Endothelial cell of umbilical vein (primary cell): ENCODE results near the gene MAPK8IP3. TPM values are rescaled to one million over a fixed set of nuclear protein-coding genes. Genes with fewer than 3 reads are reported as not detected.

ENCODE experiments used
- BruUV-seq: library from RNA; stranded (reverse); fragments of 400-500 nt; replicated peaks from 2 replicates; lab custom pipeline; 2021; lab: Mats Ljungman, UMichigan
- CTCF ChIA-PET: fragments of 300-600, 350-600 bp; sonication (Branson Sonifier 250); formaldehyde crosslinking; loops from one replicate; lab custom pipeline; 2021; ENCODE audit warnings: antibody characterized with exemption, inconsistent platforms; lab: Charles Lee
- POLR2A ChIA-PET: fragments of 300-600, 350-600 bp; sonication (Branson Sonifier 250); formaldehyde crosslinking; loops from one replicate; lab custom pipeline; 2021; ENCODE audit warnings: antibody characterized with exemption, inconsistent platforms; lab: Charles Lee
- DNase-seq: peaks from one replicate; pipeline ENCODE4 v3.0.0-alpha.2; 2011; ENCODE audit warnings: low read depth, low spot score
- FAIRE-seq: peaks from 2 replicates; lab custom pipeline; 2011; peaks lifted over from hg19 to GRCh38; lab: Jason Lieb, UNC
- H2AFZ ChIP-seq: 2 replicates; pipeline ENCODE4 v1.6.0; 2012; ENCODE audit warnings: low read depth, low read length, control low read depth, inconsistent platforms
- H3K27ac ChIP-seq: 2 replicates; pipeline ENCODE4 v1.5.1; 2011; ENCODE audit warnings: low read depth, mild to moderate bottlenecking, control low read depth, low read length, moderate library complexity; ENCODE audit not compliant: insufficient read depth
- H3K27me3 ChIP-seq, 2 experiments: 2 replicates each; pipeline versions ENCODE4 v1.6.0 to v1.6.1; 2011; ENCODE audit warnings: low read length in 2 of 2, mixed read lengths in 1 of 2; ENCODE audit not compliant: control insufficient read depth in 2 of 2, insufficient read depth in 2 of 2
- H3K36me3 ChIP-seq, 2 experiments: 2 replicates in 1 of 2; 3 replicates in 1 of 2; pipeline ENCODE4 v1.5.1; 2011; ENCODE audit warnings: low read length in 2 of 2, mild to moderate bottlenecking in 1 of 2, moderate library complexity in 1 of 2; ENCODE audit not compliant: control insufficient read depth in 2 of 2, insufficient read depth in 2 of 2; ENCODE audit errors: extremely low read depth in 1 of 2
- H3K4me1 ChIP-seq: 3 replicates; pipeline ENCODE4 v1.5.1; 2011; ENCODE audit warnings: mild to moderate bottlenecking, low read length; ENCODE audit not compliant: control insufficient read depth, insufficient read depth; ENCODE audit errors: extremely low read depth
- H3K4me2 ChIP-seq: 2 replicates; pipeline ENCODE4 v1.6.1; 2011; ENCODE audit warnings: low read length, control low read depth, mixed read lengths; ENCODE audit not compliant: insufficient read depth
- H3K4me3 ChIP-seq, 3 experiments: fragments of 200-600 bp in 1 of 3; sonication (generic), shearing (Covaris generic) in 1 of 3; replicated peaks in 1 of 3; 2 replicates each; pipeline ENCODE4 v1.5.1; 2011 to 2016; ENCODE audit warnings: control low read depth in 3 of 3, low read length in 3 of 3, mild to moderate bottlenecking in 2 of 3, inconsistent platforms in 1 of 3, low read depth in 1 of 3, moderate library complexity in 1 of 3; ENCODE audit not compliant: insufficient read depth in 1 of 3
- H3K79me2 ChIP-seq: 2 replicates; pipeline ENCODE4 v1.6.0; 2012; ENCODE audit warnings: low read length, inconsistent platforms; ENCODE audit not compliant: control insufficient read depth, insufficient read depth
- H3K9ac ChIP-seq: replicated peaks from 2 replicates; pipeline ENCODE3; 2011; ENCODE audit warnings: low read length, control low read depth; ENCODE audit not compliant: insufficient read depth; ENCODE audit errors: extremely low read depth
- H3K9me1 ChIP-seq: replicated peaks from 3 replicates; pipeline ENCODE4 v1.6.0; 2011; ENCODE audit warnings: mild to moderate bottlenecking, low read length; ENCODE audit not compliant: control insufficient read depth, insufficient read depth; ENCODE audit errors: extremely low read depth
- H3K9me3 ChIP-seq: replicated peaks from 2 replicates; pipeline ENCODE4 v1.5.1; 2012; ENCODE audit warnings: low read length, inconsistent platforms; ENCODE audit not compliant: control insufficient read depth, insufficient read depth
- H4K20me1 ChIP-seq: replicated peaks from 2 replicates; pipeline ENCODE3; 2011; ENCODE audit warnings: mild to moderate bottlenecking, low read length; ENCODE audit not compliant: control insufficient read depth, insufficient read depth; ENCODE audit errors: extremely low read depth
- CTCF ChIP-seq, 2 donors: IDR thresholded peaks; 1 replicate in 1 of 2; 2 replicates in 1 of 2; pipeline ENCODE4 v1.5.1; 2011; ENCODE audit warnings: low read length in 2 of 2, mild to moderate bottlenecking in 2 of 2, moderate library complexity in 2 of 2, control low read depth in 1 of 2, inconsistent platforms in 1 of 2, low read depth in 1 of 2; ENCODE audit not compliant: insufficient read depth in 1 of 2; ENCODE audit errors: extremely low read depth in 1 of 2
- EZH2 ChIP-seq: IDR thresholded peaks from 2 replicates; pipeline ENCODE4 v1.6.1; 2012; ENCODE audit warnings: borderline replicate concordance, low read depth, mild to moderate bottlenecking, moderate library complexity, low read length, inconsistent platforms; ENCODE audit not compliant: severe bottlenecking
- FOS ChIP-seq: IDR thresholded peaks from 2 replicates; pipeline ENCODE4 v1.6.1; 2011; ENCODE audit warnings: mild to moderate bottlenecking, low read length, moderate library complexity, borderline replicate concordance; ENCODE audit not compliant: insufficient read depth
- GATA2 ChIP-seq: IDR thresholded peaks from 2 replicates; pipeline ENCODE4 v1.7.0; 2011; ENCODE audit warnings: low read depth, mild to moderate bottlenecking, moderate library complexity, mixed read lengths, low read length; ENCODE audit not compliant: insufficient read length, insufficient read depth
- JUN ChIP-seq: IDR thresholded peaks from 2 replicates; pipeline ENCODE4 v1.6.1; 2011; ENCODE audit warnings: borderline replicate concordance, low read depth; ENCODE audit not compliant: insufficient read length, insufficient read depth
- MYC ChIP-seq: IDR thresholded peaks from one replicate; pipeline ENCODE4 v1.6.1; 2011; ENCODE audit warnings: mild to moderate bottlenecking, low read depth, low read length
- POLR2A ChIP-seq: IDR thresholded peaks from 2 replicates; pipeline ENCODE4 v1.6.1; 2012; ENCODE audit warnings: low read depth, mild to moderate bottlenecking, control low read depth, low read length
- dilution Hi-C: fragments of 300-500 bp; cut with MboI; formaldehyde crosslinking; loops from one replicate; pipeline ENCODE4 v1.15.0; 2019; ENCODE audit warnings: low sequenced_read_pairs; ENCODE audit not compliant: extremely low pct_ligation_motif_present
- intact Hi-C: fragments of 100-400 bp; cut with micrococcal nuclease; formaldehyde crosslinking; loops from one replicate; pipeline ENCODE4 v1.10.0; 2022
- polyA plus RNA-seq, 4 experiments: library from polyadenylated mRNA; depleted of rRNA in 3 of 4; stranded (reverse) in 3 of 4; unstranded in 1 of 4; fragments of >200 nt; gene quantifications; 2 replicates each; pipeline versions ENCODE4 v1.2.1 to v1.2.3, GENCODE V29; 2011 to 2012; ENCODE audit warnings: missing spikeins in 1 of 4
- total RNA-seq: library from RNA; stranded (reverse); gene quantifications from 2 replicates; pipeline ENCODE4 v1.2.3, GENCODE V29; 2021
- TF ChIP-seq, protein P1 (sequence below): IDR thresholded peaks from 2 replicates; pipeline ENCODE4 v1.6.1; 2011; ENCODE audit not compliant: insufficient read depth, insufficient read length

MAPK8IP3 gene
- total and polyA plus RNA-seq, 2 donors (not counting 3 experiments of a cell fraction or from before 2014, with no cell fraction given) = 40.7 to 92.2 TPM

DNA sequence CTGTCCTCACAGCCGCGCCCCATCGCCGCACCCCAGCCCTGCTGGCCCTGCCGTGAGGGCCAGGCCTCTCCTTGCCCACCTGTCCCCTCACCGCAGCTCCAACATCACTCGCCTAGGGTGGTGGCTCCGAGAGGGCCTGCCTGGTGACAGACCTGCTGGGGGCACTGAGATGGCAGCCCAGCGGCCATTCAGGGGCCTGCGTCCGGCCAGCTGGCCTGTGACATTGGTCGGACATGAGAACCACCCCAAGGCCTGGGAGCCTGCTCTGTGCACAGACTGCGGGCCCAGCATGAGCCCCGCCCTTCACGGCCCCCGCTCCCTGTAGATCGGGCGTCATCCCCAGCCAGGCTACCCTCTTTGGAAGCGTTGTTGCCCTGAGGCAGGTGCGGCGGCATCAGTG is 53.5 kb downstream of the MAPK8IP3 start:
- Histone ChIP-seq H4K20me1 (no peaks in the 10 kb centered on the region), H3K27me3 (no peaks in the 10 kb centered on the region), H3K27ac (no peak overlapping the region), H3K36me3 (peaks cover 2 to 34% of the 10 kb centered on the region in 2 experiments), H3K79me2 (no peaks in the 10 kb centered on the region), H3K9me1 (no peaks in the 10 kb centered on the region), H3K9me3 (no peaks in the 10 kb centered on the region), H3K4me1 (no peaks in the 10 kb centered on the region), H3K4me3 (no peak overlapping the region), H2AFZ (no peak overlapping the region), H3K4me2 (no peak overlapping the region), H3K9ac (no peak overlapping the region)
- CTCF ChIA-PET = interaction anchor here (1.6 kb wide), 1 partner anchor 11 kb away, joined by 4 read pairs; no protein-coding TSS in a partner anchor
- intact Hi-C loops (no loop called here), dilution Hi-C loops (no loop called here)
- POLR2A ChIA-PET = no interaction called here
- TF ChIP-seq, protein P1, sequence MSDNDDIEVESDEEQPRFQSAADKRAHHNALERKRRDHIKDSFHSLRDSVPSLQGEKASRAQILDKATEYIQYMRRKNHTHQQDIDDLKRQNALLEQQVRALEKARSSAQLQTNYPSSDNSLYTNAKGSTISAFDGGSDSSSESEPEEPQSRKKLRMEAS = no peak
- TF ChIP-seq POLR2A (no peak), GATA2 (no peak), JUN (no peak), FOS (no peak), CTCF (IDR thresholded peaks at IDR 0.05; ENCODE audit: extremely low read depth in 1 of 2, insufficient read depth in 1 of 2, low read depth in 1 of 2, low read length in 2 of 2) (no peak), EZH2 (no peak), MYC (no peak)
- FAIRE-seq (no peak), DNase-seq (no peak)
- BruUV-seq = no TSS peak
